H1 (cell line): ENCODE data around the gene MAN1C1. TPM values are rescaled to one million over a fixed set of nuclear protein-coding genes. Genes with fewer than 3 reads are reported as not detected.

Experiments
- ASH2L ChIP-seq: fragments of 200-600, 300-600 bp; sonication (generic); IDR thresholded peaks from one replicate; pipeline ENCODE4 v1.7.1; 2017; ENCODE audit warnings: low read length
- GTF2F1 ChIP-seq: IDR thresholded peaks from 2 replicates; pipeline ENCODE4 v1.6.1; 2012; ENCODE audit warnings: low read depth, low read length, improper control_type of control experiment, borderline replicate concordance
- KDM5A ChIP-seq: fragments of 200-600 bp; IDR thresholded peaks from 2 replicates; pipeline ENCODE4 v1.7.1; 2012; ENCODE audit warnings: mild to moderate bottlenecking, low read length, inconsistent platforms, mixed read lengths
- NANOG ChIP-seq: IDR thresholded peaks from 2 replicates; pipeline ENCODE4 v1.6.1; 2011; ENCODE audit warnings: low read length, low read depth, mild to moderate bottlenecking, inconsistent platforms; ENCODE audit not compliant: insufficient read depth, poor library complexity, severe bottlenecking
- POLR2AphosphoS5 ChIP-seq: IDR thresholded peaks from 2 replicates; pipeline ENCODE4 v1.6.1; 2011; ENCODE audit warnings: low read depth, low read length
- POU5F1 ChIP-seq: IDR thresholded peaks from 2 replicates; pipeline ENCODE4 v1.6.1; 2011; ENCODE audit warnings: low read depth, mild to moderate bottlenecking, low read length, moderate library complexity
- RXRA ChIP-seq: IDR thresholded peaks from 2 replicates; pipeline ENCODE4 v1.6.1; 2011; ENCODE audit warnings: low read depth, mild to moderate bottlenecking, low read length, moderate library complexity; ENCODE audit not compliant: insufficient read depth
- SAP30 ChIP-seq: fragments of 300-600 bp; sonication (generic); IDR thresholded peaks from 2 replicates; pipeline ENCODE4 v1.7.1; 2012; ENCODE audit warnings: low read length, moderate library complexity, mild to moderate bottlenecking, inconsistent platforms; ENCODE audit not compliant: insufficient read depth, insufficient replicate concordance
- SIN3A ChIP-seq, 2 experiments: IDR thresholded peaks in 1 of 2; conservative IDR thresholded peaks in 1 of 2; 2 replicates each; pipeline ENCODE4 v1.6.1; 2011 to 2012; ENCODE audit warnings: low read length in 2 of 2, improper control_type of control experiment in 1 of 2, low read depth in 1 of 2, mild to moderate bottlenecking in 1 of 2
- SIX5 ChIP-seq: IDR thresholded peaks from 2 replicates; pipeline ENCODE4 v1.6.1; 2011; ENCODE audit warnings: mild to moderate bottlenecking, low read depth, low read length
- polyA plus RNA-seq, 7 experiments: library from polyadenylated mRNA; depleted of rRNA in 3 of 7; stranded (reverse) in 5 of 7; unstranded in 2 of 7; fragments of >200 nt in 5 of 7; fragments of 200-250 nt in 2 of 7; gene quantifications; 1 replicate in 5 of 7; 2 replicates in 1 of 7; 4 replicates in 1 of 7; pipeline versions ENCODE4 v1.2.1 to v1.2.3, GENCODE V29; 2011 to 2013; ENCODE audit warnings: missing spikeins in 2 of 7, mixed read lengths in 2 of 7
- total RNA-seq: library from RNA; stranded (reverse); fragmentation: NEBNext Ultra II Directional; extraction: Animal tissue kit (Norgen Biotek cat#: 25700); gene quantifications from 2 replicates; pipeline ENCODE4 v1.2.1, GENCODE V29; 2021
- TF ChIP-seq, protein P1 (sequence below): IDR thresholded peaks from 2 replicates; pipeline ENCODE4 v1.6.1; 2012; ENCODE audit warnings: inconsistent platforms

MAN1C1 gene
- total and polyA plus RNA-seq, 2 of the 8 experiments (the other 6 are each of a cell fraction or from before 2014, with no cell fraction given), result 7.8 to 15.2 TPM

DNA sequence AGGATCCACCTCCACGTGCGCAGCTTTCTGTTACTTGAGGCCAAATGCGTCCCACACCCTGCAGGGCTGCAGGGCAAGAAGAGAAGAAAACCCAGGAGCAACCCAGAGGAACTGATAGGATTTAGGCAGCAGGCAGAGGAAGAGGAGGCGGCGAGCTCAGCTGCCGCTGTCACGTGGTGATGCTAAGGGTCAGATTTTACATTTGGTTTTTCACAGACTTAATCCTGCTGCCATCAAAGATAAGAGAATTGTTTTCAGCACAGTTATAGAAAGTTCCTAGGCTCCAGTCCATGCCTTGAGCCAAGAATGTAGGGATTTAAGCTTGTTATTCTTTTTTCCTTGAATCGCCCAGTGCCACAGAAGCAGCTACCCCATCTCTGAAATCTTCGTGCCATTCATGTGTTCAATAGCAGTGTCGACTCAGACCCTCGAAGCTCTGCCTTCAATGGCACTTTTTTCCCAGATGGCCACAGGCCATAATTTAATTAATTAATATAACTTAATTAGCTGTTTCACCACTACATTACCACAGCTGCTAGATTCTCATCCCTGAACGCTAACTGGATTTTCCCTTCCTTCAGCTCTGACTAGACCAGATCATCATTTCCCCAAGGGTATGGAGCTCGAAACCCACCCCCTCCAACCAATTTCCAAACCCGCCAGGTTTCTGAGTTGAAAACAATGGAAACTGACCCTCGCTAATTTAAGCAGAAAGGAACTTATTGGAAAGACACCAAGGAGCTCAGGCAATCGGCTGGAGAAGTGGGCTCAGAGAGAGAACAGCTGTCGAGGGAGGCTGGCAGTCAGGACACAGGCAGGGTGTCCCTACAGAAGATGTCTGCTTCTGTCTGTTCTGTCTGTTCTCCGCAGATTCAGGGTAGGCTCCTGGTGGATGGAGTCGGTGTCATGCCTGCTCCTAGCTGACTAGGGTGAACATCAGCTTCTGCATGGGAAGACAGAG is 37.0 kb upstream of the MAN1C1 start (continued):
- no peak for TF ChIP-seq NANOG
- no peak for TF ChIP-seq POLR2AphosphoS5
- TF ChIP-seq GTF2F1, result no peak
- no peak for TF ChIP-seq RXRA
- no peak for TF ChIP-seq POU5F1
- no peak for TF ChIP-seq ASH2L
- no peak for TF ChIP-seq SIX5
- TF ChIP-seq SAP30, result no peak
- TF ChIP-seq, protein P1, sequence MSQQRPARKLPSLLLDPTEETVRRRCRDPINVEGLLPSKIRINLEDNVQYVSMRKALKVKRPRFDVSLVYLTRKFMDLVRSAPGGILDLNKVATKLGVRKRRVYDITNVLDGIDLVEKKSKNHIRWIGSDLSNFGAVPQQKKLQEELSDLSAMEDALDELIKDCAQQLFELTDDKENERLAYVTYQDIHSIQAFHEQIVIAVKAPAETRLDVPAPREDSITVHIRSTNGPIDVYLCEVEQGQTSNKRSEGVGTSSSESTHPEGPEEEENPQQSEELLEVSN, result no peak
- TF ChIP-seq SIN3A (conservative IDR thresholded peaks at IDR 0.05 in 1 of 2, IDR thresholded peaks at IDR 0.05 in 1 of 2; ENCODE audit: low read depth in 1 of 2, low read length in 2 of 2), result no peak
- no peak for TF ChIP-seq KDM5A
